Cardiac fibroblast (primary cell): ENCODE measurements around the gene PEX3.

ENCODE experiments used
- DNase-seq, 2 donors: peaks; one replicate each; pipeline versions ENCODE4 v3.0.0 to v3.0.0-alpha.2; 2010; ENCODE audit warnings: low read depth in 2 of 2
- H3K4me3 ChIP-seq, 2 donors: replicated peaks in 1 of 2; 1 replicate in 1 of 2; 2 replicates in 1 of 2; pipeline ENCODE4 v1.5.1; 2011; ENCODE audit warnings: low read depth in 2 of 2, low read length in 2 of 2, mild to moderate bottlenecking in 2 of 2, moderate library complexity in 1 of 2
- CTCF ChIP-seq: IDR thresholded peaks from one replicate; pipeline ENCODE4 v1.5.1; 2011; ENCODE audit warnings: low read depth, mild to moderate bottlenecking, low read length, inconsistent platforms

Gene PEX3

GRCh38 chr6:143450453-143451371 is at the start of gene PEX3, which contains the start of gene ADAT2:
Gene PEX3 (plus strand): TSS chr6:143450805. CDS start chr6:143451043, 238 bp downstream.
Gene ADAT2 (minus strand): TSS chr6:143450695. CDS start chr6:143450658, 37 bp downstream.
- TF ChIP-seq CTCF: no peak
- peak; percentile 96 for DNase-seq
- peak within 1 kb of the TSS; percentile 91 for H3K4me3 ChIP-seq

- no peak overlapping the region for H3K4me3 ChIP-seq
- TF ChIP-seq CTCF: no peak
- no peak for DNase-seq
These were observed 49.5 kb upstream of the PEX3 start for GRCh38 chr6:143401068-143401446.

- TF ChIP-seq CTCF: no peak
- DNase-seq: no peak
- H3K4me3 ChIP-seq: no peak overlapping the region
These were observed 48.8 kb upstream of the PEX3 start for GRCh38 chr6:143401636-143402370.

GRCh38 chr6:143402721-143403336 is 47.8 kb upstream of the PEX3 start:
- TF ChIP-seq CTCF: no peak
- no peak for DNase-seq
- H3K4me3 ChIP-seq: no peak overlapping the region

- no peak for TF ChIP-seq CTCF
- H3K4me3 ChIP-seq: no peak overlapping the region
- peak; percentile 34 to 64 for DNase-seq
These were observed 45.0 kb upstream of the PEX3 start for GRCh38 chr6:143405373-143406154.

- TF ChIP-seq CTCF: no peak
- no peak for DNase-seq
These were observed 43.9 kb upstream of the PEX3 start for GRCh38 chr6:143406673-143407072.

More at GRCh38 chr6:143406673-143407072, 43.9 kb upstream of the PEX3 start:
- H3K4me3 ChIP-seq: no peak overlapping the region
